ENCODE data around the gene EPB41L5.

GRCh38 chr2:120108749-120109148, 95.9 kb downstream of the EPB41L5 start:
- TF ChIP-seq GATA2 (IDR thresholded peaks at IDR 0.05; ENCODE audit: insufficient read depth, insufficient read length, low read depth, low read length) (no peak), CTCF (IDR thresholded peaks at IDR 0.05; ENCODE audit: extremely low read depth in 1 of 2, insufficient read depth in 1 of 2, low read depth in 1 of 2, low read length in 2 of 2) (no peak), JUN (IDR thresholded peaks at IDR 0.05; ENCODE audit: borderline replicate concordance, insufficient read depth, insufficient read length, low read depth) (no peak), POLR2AphosphoS5 (IDR thresholded peaks at IDR 0.05; ENCODE audit: insufficient read depth, low read depth, low read length) (no peak), EZH2 (IDR thresholded peaks at IDR 0.05; ENCODE audit: borderline replicate concordance, low read depth, low read length, severe bottlenecking) (no peak), POLR2A (IDR thresholded peaks at IDR 0.05; ENCODE audit: low read depth, low read length) (no peak), MAX (IDR thresholded peaks at IDR 0.05; ENCODE audit: insufficient read depth, insufficient read length) (no peak), FOS (IDR thresholded peaks at IDR 0.05; ENCODE audit: borderline replicate concordance, insufficient read depth, low read length) (peak; percentile 20), MYC (IDR thresholded peaks at IDR 0.05; ENCODE audit: low read depth, low read length) (no peak)
